ENCODE data around the gene P2RY14. TPM values are rescaled to one million over a fixed set of nuclear protein-coding genes. Genes with fewer than 3 reads are reported as not detected.

P2RY14 gene
- total RNA-seq, 1 donor from 2014 or later: 0.11 TPM

GRCh38 chr3:151225040-151225975, 53.0 kb downstream of the P2RY14 start:
- Histone ChIP-seq H3K4me2 (ENCODE audit: low read length) (no peak overlapping the region), H3K79me2 (ENCODE audit: insufficient read depth, low read length) (no peaks in the 10 kb centered on the region), H3K4me3 (ENCODE audit: insufficient read depth, low read depth, low read length) (no peak overlapping the region), H4K20me1 (ENCODE audit: insufficient read depth, low read length) (no peaks in the 10 kb centered on the region), H2AFZ (ENCODE audit: low read depth, low read length) (no peak overlapping the region), H3K36me3 (ENCODE audit: insufficient read depth, low read length) (no peaks in the 10 kb centered on the region), H3K9me3 (ENCODE audit: insufficient read depth, low read depth, low read length) (no peaks in the 10 kb centered on the region), H3K27me3 (ENCODE audit: insufficient read depth, low read length) (no peaks in the 10 kb centered on the region), H3K27ac (ENCODE audit: low read depth, low read length) (peak overlapping the region; percentile 96), H3K4me1 (ENCODE audit: insufficient read depth, low read length) (peaks cover 35% of the 10 kb centered on the region), H3K9ac (ENCODE audit: low read length) (peak overlapping the region; percentile 48)
- Mint-ChIP-seq H3K4me3 (ENCODE audit: unreplicated experiment) (no peak overlapping the region), H3K9me3 (ENCODE audit: unreplicated experiment) (peaks cover 13% of the 10 kb centered on the region), H3K36me3 (ENCODE audit: low read depth, unreplicated experiment) (peaks cover 17% of the 10 kb centered on the region), H3K27me3 (ENCODE audit: low read depth, unreplicated experiment) (no peaks in the 10 kb centered on the region), H3K4me1 (ENCODE audit: low read depth, unreplicated experiment) (peaks cover 46% of the 10 kb centered on the region), H3K27ac (ENCODE audit: unreplicated experiment) (peak overlapping the region; percentile 96)
- TF ChIP-seq CTCF (IDR thresholded peaks at IDR 0.05; ENCODE audit: insufficient read depth, low read depth, low read length): no peak
- TF ChIP-seq EZH2 (IDR thresholded peaks at IDR 0.05; ENCODE audit: insufficient read depth, low read length): no peak
- no peak for FAIRE-seq
- DNase-seq (ENCODE audit: low read depth): no peak

- Histone ChIP-seq H3K4me1 (ENCODE audit: insufficient read depth, low read length) (peaks cover 35% of the 10 kb centered on the region), H2AFZ (ENCODE audit: low read depth, low read length) (no peak overlapping the region), H3K36me3 (ENCODE audit: insufficient read depth, low read length) (no peaks in the 10 kb centered on the region), H3K4me2 (ENCODE audit: low read length) (no peak overlapping the region), H3K4me3 (ENCODE audit: insufficient read depth, low read depth, low read length) (no peak overlapping the region), H3K9me3 (ENCODE audit: insufficient read depth, low read depth, low read length) (no peaks in the 10 kb centered on the region), H3K79me2 (ENCODE audit: insufficient read depth, low read length) (no peaks in the 10 kb centered on the region), H3K27ac (ENCODE audit: low read depth, low read length) (no peak overlapping the region), H3K9ac (ENCODE audit: low read length) (no peak overlapping the region), H4K20me1 (ENCODE audit: insufficient read depth, low read length) (no peaks in the 10 kb centered on the region), H3K27me3 (ENCODE audit: insufficient read depth, low read length) (no peaks in the 10 kb centered on the region)
- no peak for FAIRE-seq
- Mint-ChIP-seq H3K9me3 (ENCODE audit: unreplicated experiment) (peaks cover 13% of the 10 kb centered on the region), H3K4me1 (ENCODE audit: low read depth, unreplicated experiment) (peaks cover 50% of the 10 kb centered on the region), H3K4me3 (ENCODE audit: unreplicated experiment) (no peak overlapping the region), H3K36me3 (ENCODE audit: low read depth, unreplicated experiment) (peaks cover 17% of the 10 kb centered on the region), H3K27me3 (ENCODE audit: low read depth, unreplicated experiment) (no peaks in the 10 kb centered on the region), H3K27ac (ENCODE audit: unreplicated experiment) (peak overlapping the region; percentile 35)
- TF ChIP-seq EZH2 (IDR thresholded peaks at IDR 0.05; ENCODE audit: insufficient read depth, low read length) (no peak), CTCF (IDR thresholded peaks at IDR 0.05; ENCODE audit: insufficient read depth, low read depth, low read length) (no peak)
- DNase-seq (ENCODE audit: low read depth): no peak
Measured at GRCh38 chr3:151224268-151224866, 54.0 kb downstream of the P2RY14 start.

All from astrocyte (in vitro differentiated cells and primary cell).